ENCODE data around the gene STX8.

GRCh38 chr17:9230346-9230745 is 345.3 kb downstream of the STX8 start:
- TF ChIP-seq TAF1 (IDR thresholded peaks at IDR 0.05; ENCODE audit: borderline replicate concordance, low read depth, low read length) (no peak), POLR2A (IDR thresholded peaks at IDR 0.05; ENCODE audit: low read depth, low read length) (no peak)

Measured in GM12892 (cell line).